Anterior cingulate cortex (tissue), 58 donors: Measurements from ENCODE around the gene CYP17A1.

Experiments
- DNase-seq, 58 donors: peaks; one replicate each; lab custom pipeline; 2025; lab: John Stamatoyannopoulos, UW

Gene CYP17A1

GRCh38 chr10:102781090-102781920 is 55.9 kb downstream of the CYP17A1 start:
- DNase-seq, result no peak
